Transverse colon (tissue), 4 donors: ENCODE measurements around the gene ZC3H4.

Experiments used
- CTCF ChIP-seq, 5 experiments: fragments of 200-600 bp in 3 of 5; fragments of 450-650 bp in 2 of 5; sonication (generic) in 3 of 5; IDR thresholded peaks; 1 replicate in 2 of 5; 2 replicates in 3 of 5; pipeline ENCODE4 v1.5.1; 2016 to 2017; ENCODE audit warnings: antibody characterized with exemption in 5 of 5, inconsistent platforms in 3 of 5, mild to moderate bottlenecking in 2 of 5, moderate library complexity in 1 of 5
- POLR2A ChIP-seq: fragments of 450-650 bp; IDR thresholded peaks from one replicate; pipeline ENCODE4 v1.6.1; 2016; ENCODE audit warnings: antibody characterized with exemption, mild to moderate bottlenecking, moderate library complexity
- POLR2AphosphoS5 ChIP-seq, 3 donors: sonication (generic); formaldehyde crosslinking; IDR thresholded peaks; one replicate each; pipeline ENCODE4 v1.6.1; 2016; ENCODE audit warnings: antibody characterized with exemption in 3 of 3

- TF ChIP-seq POLR2A (no peak), CTCF (IDR thresholded peaks at IDR 0.05) (no peak), POLR2AphosphoS5 (IDR thresholded peaks at IDR 0.05) (no peak)
Observed at GRCh38 chr19:47146920-47147319, 33.3 kb upstream of the ZC3H4 start.
